Smooth muscle cell (in vitro differentiated cells): ENCODE measurements around the gene SAMM50. TPM values are rescaled to one million over a fixed set of nuclear protein-coding genes. Genes with fewer than 3 reads are reported as not detected.

Experiments used
- DNase-seq: peaks from one replicate; lab custom pipeline; 2025; ENCODE audit not compliant: unreplicated experiment; lab: John Stamatoyannopoulos, UW
- H2AFZ ChIP-seq: fragments of 200-600 bp; sonication (generic); 2 replicates; pipeline ENCODE4 v1.6.0; 2016; ENCODE audit warnings: antibody characterized with exemption, low read depth, mild to moderate bottlenecking
- H3F3A ChIP-seq: fragments of 200-600 bp; sonication (generic); 2 replicates; pipeline ENCODE4 v1.6.0; 2017; ENCODE audit warnings: antibody characterized with exemption, low read depth
- H3K27ac ChIP-seq: fragments of 200-600 bp; sonication (generic); 2 replicates; pipeline ENCODE4 v1.5.1; 2016; ENCODE audit warnings: low read depth, mild to moderate bottlenecking
- H3K27me3 ChIP-seq: fragments of 200-600 bp; sonication (generic); 2 replicates; pipeline ENCODE4 v1.6.1; 2016; ENCODE audit warnings: low read depth, mild to moderate bottlenecking
- H3K36me3 ChIP-seq: fragments of 200-600 bp; sonication (generic); 2 replicates; pipeline ENCODE4 v1.5.1; 2016; ENCODE audit warnings: low read depth
- H3K4me1 ChIP-seq: fragments of 200-600 bp; sonication (generic); 2 replicates; pipeline ENCODE4 v1.5.1; 2016; ENCODE audit warnings: low read depth
- H3K4me2 ChIP-seq: fragments of 200-600 bp; sonication (generic); 2 replicates; pipeline ENCODE4 v1.6.0; 2016; ENCODE audit warnings: mild to moderate bottlenecking
- H3K4me3 ChIP-seq: fragments of 200-600 bp; sonication (generic); 2 replicates; pipeline ENCODE4 v1.5.1; 2016; ENCODE audit warnings: mild to moderate bottlenecking
- H3K79me2 ChIP-seq: fragments of 200-600 bp; sonication (generic); 2 replicates; pipeline ENCODE4 v1.6.0; 2016; ENCODE audit warnings: low read depth, mild to moderate bottlenecking
- H3K9ac ChIP-seq: fragments of 200-600 bp; sonication (generic); 2 replicates; pipeline ENCODE4 v1.6.0; 2016; ENCODE audit warnings: low read depth
- H3K9me3 ChIP-seq: fragments of 200-600 bp; sonication (generic); replicated peaks from 2 replicates; pipeline ENCODE4 v1.5.1; 2016; ENCODE audit warnings: low read depth
- H4K20me1 ChIP-seq: fragments of 200-600 bp; sonication (generic); 2 replicates; pipeline ENCODE4 v1.6.0; 2016; ENCODE audit warnings: low read depth
- CTCF ChIP-seq: fragments of 200-600 bp; sonication (generic); IDR thresholded peaks from 2 replicates; pipeline ENCODE4 v1.5.1; 2017; ENCODE audit warnings: borderline replicate concordance, mild to moderate bottlenecking, antibody characterized with exemption; ENCODE audit not compliant: insufficient read depth, poor library complexity, severe bottlenecking
- WGBS: methylation state at CpG from one replicate; pipeline ENCODE4 v1.1.7; 2016; ENCODE audit warnings: low lambda C conversion rate; 5-methylcytosine and 5-hydroxymethylcytosine counted together
- polyA plus RNA-seq: library from polyadenylated mRNA; unstranded; fragments of >200 nt; fragmentation: Nextera tagmentation; extraction: Ambion mirVana; gene quantifications from 2 replicates; pipeline ENCODE4 v1.2.1, GENCODE V29; 2016
- total RNA-seq: library from RNA; depleted of rRNA; stranded (reverse); fragments of >200 nt; gene quantifications from 2 replicates; pipeline ENCODE4 v1.2.3, GENCODE V29; 2014

The SAMM50 gene
- total and polyA plus RNA-seq, 2 experiments from 2014 or later = 43.6 to 56.1 TPM

GRCh38 chr22:44019416-44019815 lies 64.2 kb downstream of the SAMM50 start:
- H3K27me3 ChIP-seq = no peaks in the 10 kb centered on the region
- no peak overlapping the region for H3K27ac ChIP-seq
- H2AFZ ChIP-seq = no peak overlapping the region
- no peak overlapping the region for H3K4me2 ChIP-seq
- H3K9me3 ChIP-seq = no peaks in the 10 kb centered on the region
- H3K4me1 ChIP-seq = peaks cover 5% of the 10 kb centered on the region
- no peak for DNase-seq
- H3K36me3 ChIP-seq = no peaks in the 10 kb centered on the region
- H3K79me2 ChIP-seq = no peaks in the 10 kb centered on the region
- 96% methylated on average over 10 of the region's 10 CpGs for WGBS
- H3K9ac ChIP-seq = no peak overlapping the region
- H3K4me3 ChIP-seq = no peak overlapping the region
- TF ChIP-seq CTCF = no peak
- H4K20me1 ChIP-seq = no peaks in the 10 kb centered on the region
- H3F3A ChIP-seq = peaks cover 8% of the 10 kb centered on the region

- no peaks in the 10 kb centered on the region for H3K36me3 ChIP-seq
- H3K27me3 ChIP-seq = no peaks in the 10 kb centered on the region
- no peak overlapping the region for H2AFZ ChIP-seq
- H3K4me1 ChIP-seq = peaks cover 5% of the 10 kb centered on the region
- no peak for DNase-seq
- no peaks in the 10 kb centered on the region for H3K79me2 ChIP-seq
- no peaks in the 10 kb centered on the region for H4K20me1 ChIP-seq
- no peak for TF ChIP-seq CTCF
- 82% methylated on average over 5 of the region's 5 CpGs for WGBS
- H3K9me3 ChIP-seq = no peaks in the 10 kb centered on the region
- no peak overlapping the region for H3K27ac ChIP-seq
- H3K4me2 ChIP-seq = no peak overlapping the region
- H3K9ac ChIP-seq = no peak overlapping the region
- H3K4me3 ChIP-seq = no peak overlapping the region
- peaks cover 8% of the 10 kb centered on the region for H3F3A ChIP-seq
Measured at GRCh38 chr22:44019846-44020245, 64.6 kb downstream of the SAMM50 start.

GRCh38 chr22:44020981-44021380 lies 65.7 kb downstream of the SAMM50 start:
- Histone ChIP-seq H3K9ac (peak overlapping the region; percentile 25), H3K36me3 (no peaks in the 10 kb centered on the region), H3K27ac (peak overlapping the region; percentile 88), H3K79me2 (no peaks in the 10 kb centered on the region), H3K4me2 (peak overlapping the region; percentile 32), H3K4me1 (peaks cover 5% of the 10 kb centered on the region), H3K27me3 (no peaks in the 10 kb centered on the region), H4K20me1 (no peaks in the 10 kb centered on the region), H3K9me3 (no peaks in the 10 kb centered on the region), H3F3A (peaks cover 8% of the 10 kb centered on the region), H3K4me3 (no peak overlapping the region), H2AFZ (no peak overlapping the region)
- DNase-seq = no peak
- no peak for TF ChIP-seq CTCF
- 80% methylated on average over 8 of the region's 8 CpGs for WGBS

GRCh38 chr22:44023404-44024287 lies 68.4 kb downstream of the SAMM50 start:
- peak overlapping the region; percentile 98 for H3K4me2 ChIP-seq
- H4K20me1 ChIP-seq = no peaks in the 10 kb centered on the region
- peak overlapping the region; percentile 87 for H3K9ac ChIP-seq
- no peaks in the 10 kb centered on the region for H3K9me3 ChIP-seq
- peaks cover 5% of the 10 kb centered on the region for H3K4me1 ChIP-seq
- no peaks in the 10 kb centered on the region for H3K27me3 ChIP-seq
- DNase-seq = no peak
- 17% methylated on average over 40 of the region's 54 CpGs for WGBS
- H3K4me3 ChIP-seq = peak overlapping the region; percentile 64
- H3K36me3 ChIP-seq = no peaks in the 10 kb centered on the region
- peak overlapping the region; percentile 71 for H3K27ac ChIP-seq
- peak overlapping the region; percentile 97 for H2AFZ ChIP-seq
- peaks cover 4% of the 10 kb centered on the region for H3K79me2 ChIP-seq
- TF ChIP-seq CTCF = no peak
- H3F3A ChIP-seq = peaks cover 8% of the 10 kb centered on the region
